HepG2 (cell line): ENCODE data around the gene PCDHA12. TPM values are rescaled to one million over a fixed set of nuclear protein-coding genes. Genes with fewer than 3 reads are reported as not detected.

ENCODE experiments used
- ATAC-seq: fragments of 200-7000 bp; cut with Tn5 transposase; 3 replicates; pipeline ENCODE4 v1.9.1; 2020; ENCODE audit warnings: mild to moderate bottlenecking, moderate library complexity
- BruUV-seq: library from RNA; stranded (reverse); fragments of 400-500 nt; replicated peaks from 2 replicates; lab custom pipeline; 2021; lab: Mats Ljungman, UMichigan
- CTCF ChIA-PET: fragments of 300-600 bp; formaldehyde crosslinking; extraction: SDS; loops from one replicate; lab custom pipeline; 2021; ENCODE audit warnings: low total read pairs, inconsistent platforms, low intra/inter-chr PET ratio; lab: Yijun Ruan, JAX
- POLR2A ChIA-PET: fragments of 350-600 bp; sonication (Branson Sonifier 250); formaldehyde crosslinking; loops from one replicate; lab custom pipeline; 2020; ENCODE audit warnings: antibody characterized with exemption, inconsistent platforms; lab: Yijun Ruan, JAX
- DNase-seq: peaks from one replicate; pipeline ENCODE4 v3.0.0-alpha.2; 2015; ENCODE audit warnings: low spot score
- FAIRE-seq: peaks from 3 replicates; lab custom pipeline; 2011; peaks lifted over from hg19 to GRCh38; lab: Jason Lieb, UNC
- H2AFZ ChIP-seq: one replicate; pipeline ENCODE4 v1.6.1; 2011; ENCODE audit warnings: low read length, inconsistent platforms
- H3K27ac ChIP-seq: fragments of 300-600 bp; 3 replicates; pipeline ENCODE4 v1.8.0; 2011; ENCODE audit warnings: mixed run types, mild to moderate bottlenecking, mixed read lengths, low read length, inconsistent platforms; ENCODE audit not compliant: insufficient read depth; ENCODE audit errors: extremely low read length
- H3K27me3 ChIP-seq, 2 experiments: fragments of 200-600 bp in 1 of 2; 2 replicates in 1 of 2; 3 replicates in 1 of 2; pipeline versions ENCODE4 v1.6.0 to v1.8.0; 2011; ENCODE audit warnings: low read length in 2 of 2, mild to moderate bottlenecking in 2 of 2, moderate library complexity in 2 of 2, inconsistent platforms in 1 of 2; ENCODE audit not compliant: insufficient read depth in 2 of 2, control insufficient read depth in 1 of 2
- H3K36me3 ChIP-seq, 2 experiments: fragments of 200-600 bp in 1 of 2; replicated peaks in 1 of 2; 2 replicates in 1 of 2; 3 replicates in 1 of 2; pipeline versions ENCODE4 v1.5.1 to v1.8.0; 2011; ENCODE audit warnings: low read length in 2 of 2, inconsistent platforms in 1 of 2; ENCODE audit not compliant: insufficient read depth in 2 of 2, control insufficient read depth in 1 of 2
- H3K4me1 ChIP-seq: 2 replicates; pipeline ENCODE4 v1.5.1; 2012; ENCODE audit warnings: low read length, inconsistent platforms; ENCODE audit not compliant: insufficient read depth
- H3K4me2 ChIP-seq: 2 replicates; pipeline ENCODE4 v1.6.0; 2011; ENCODE audit warnings: low read depth, low read length, inconsistent platforms
- H3K4me3 ChIP-seq, 3 experiments: fragments of 200-600 bp in 1 of 3; sonication (generic), shearing (Covaris generic) in 1 of 3; replicated peaks in 1 of 3; 2 replicates each; pipeline ENCODE4 v1.5.1; 2011 to 2016; ENCODE audit warnings: low read length in 3 of 3, inconsistent platforms in 2 of 3, low read depth in 2 of 3, mild to moderate bottlenecking in 2 of 3, control low read depth in 1 of 3, mixed read lengths in 1 of 3; ENCODE audit not compliant: insufficient read depth in 1 of 3
- H3K79me2 ChIP-seq: one replicate; pipeline ENCODE4 v1.6.1; 2011; ENCODE audit warnings: low read length, inconsistent platforms; ENCODE audit not compliant: insufficient read depth
- H3K9ac ChIP-seq: 2 replicates; pipeline ENCODE4 v1.6.0; 2011; ENCODE audit warnings: mild to moderate bottlenecking, low read depth, low read length, inconsistent platforms; ENCODE audit not compliant: insufficient read depth
- H3K9me3 ChIP-seq: 2 replicates; pipeline ENCODE4 v1.5.1; 2012; ENCODE audit warnings: mild to moderate bottlenecking, low read length
- H4K20me1 ChIP-seq: 2 replicates; pipeline ENCODE4 v1.6.0; 2011; ENCODE audit warnings: inconsistent platforms, mild to moderate bottlenecking, low read length, moderate library complexity; ENCODE audit not compliant: insufficient read depth
- FOXC1 ChIP-seq: sonication (generic); formaldehyde crosslinking; IDR thresholded peaks from 2 replicates; pipeline ENCODE4 v1.8.0; 2022; ENCODE audit warnings: mild to moderate bottlenecking, missing genetic modification reagents, borderline replicate concordance
- KDM4B ChIP-seq: sonication (generic); formaldehyde crosslinking; IDR thresholded peaks from 2 replicates; pipeline ENCODE4 v1.4.0; 2020; ENCODE audit warnings: missing genetic modification reagents
- NR2F1 ChIP-seq, 2 experiments: fragments of 450-650 bp in 1 of 2; formaldehyde crosslinking in 1 of 2; IDR thresholded peaks; 2 replicates each; pipeline versions ENCODE4 v1.5.0 to v1.6.1; 2016 to 2020; ENCODE audit warnings: mild to moderate bottlenecking in 1 of 2, missing compliant biosample characterization in 1 of 2, missing genetic modification reagents in 1 of 2, moderate library complexity in 1 of 2
- REL ChIP-seq: sonication (generic); formaldehyde crosslinking; conservative IDR thresholded peaks from 2 replicates; pipeline ENCODE4 v1.8.0; 2022; ENCODE audit warnings: mild to moderate bottlenecking, missing genetic modification reagents, moderate library complexity
- TARDBP ChIP-seq: sonication (generic); formaldehyde crosslinking; IDR thresholded peaks from 2 replicates; pipeline ENCODE4 v1.8.0; 2022; ENCODE audit warnings: mild to moderate bottlenecking, missing genetic modification reagents
- ZBTB2 ChIP-seq: sonication (generic); formaldehyde crosslinking; IDR thresholded peaks from 2 replicates; pipeline ENCODE4 v1.8.0; 2022; ENCODE audit warnings: low read depth, missing genetic modification reagents
- ZNF124 ChIP-seq: sonication (generic); formaldehyde crosslinking; IDR thresholded peaks from 2 replicates; pipeline ENCODE4 v1.4.0; 2020; ENCODE audit warnings: missing genetic modification reagents
- ZNF253 ChIP-seq: sonication (generic); formaldehyde crosslinking; IDR thresholded peaks from 2 replicates; pipeline ENCODE4 v1.8.0; 2022; ENCODE audit warnings: mild to moderate bottlenecking, missing genetic modification reagents, borderline replicate concordance
- ZNF354B ChIP-seq: sonication (generic); formaldehyde crosslinking; IDR thresholded peaks from 2 replicates; pipeline ENCODE4 v1.8.0; 2022; ENCODE audit warnings: mild to moderate bottlenecking, missing genetic modification reagents
- ZNF513 ChIP-seq: sonication (generic); formaldehyde crosslinking; conservative IDR thresholded peaks from 2 replicates; pipeline ENCODE4 v1.5.0; 2020; ENCODE audit warnings: missing genetic modification reagents
- ZNF878 ChIP-seq: sonication (generic); formaldehyde crosslinking; IDR thresholded peaks from 2 replicates; pipeline ENCODE4 v1.8.1; 2023; ENCODE audit warnings: mild to moderate bottlenecking, missing genetic modification reagents, moderate library complexity
- ZSCAN12 ChIP-seq: sonication (generic); formaldehyde crosslinking; IDR thresholded peaks from 2 replicates; pipeline ENCODE4 v1.9.0; 2021; ENCODE audit warnings: mild to moderate bottlenecking, missing genetic modification reagents
- WGBS: methylation state at CpG from one replicate; pipeline ENCODE4 v1.1.6; 2017; ENCODE audit warnings: low lambda C conversion rate; 5-methylcytosine and 5-hydroxymethylcytosine counted together
- in situ Hi-C: cut with HindIII; loops from 2 replicates; pipeline ENCODE4 v1.10.0; 2017; ENCODE audit warnings: low pct_unique_long_range_greater_than_20kb; ENCODE audit not compliant: extremely low pct_ligation_motif_present
- intact Hi-C: fragments of 100-400 bp; cut with micrococcal nuclease; formaldehyde crosslinking; loops from one replicate; pipeline ENCODE4 v1.10.0; 2022; ENCODE audit not compliant: unreplicated experiment
- polyA plus RNA-seq, 8 experiments: library from polyadenylated mRNA; depleted of rRNA in 3 of 8; stranded (reverse) in 7 of 8; unstranded in 1 of 8; fragments of >200 nt; fragmentation: Illumina TruSeq in 4 of 8; extraction: Trizol in 4 of 8; gene quantifications; 2 replicates each; pipeline versions ENCODE4 v1.2.1 to v1.2.3, GENCODE V29; 2011 to 2016; ENCODE audit warnings: low read depth in 4 of 8, missing spikeins in 1 of 8, mixed read lengths in 1 of 8; ENCODE audit not compliant: insufficient read depth in 1 of 8
- total RNA-seq, 5 experiments: library from RNA; depleted of rRNA; stranded (reverse); fragments of >200 nt; fragmentation: Illumina TruSeq; extraction: Trizol; gene quantifications; 2 replicates each; pipeline ENCODE4 v1.2.3, GENCODE V29; 2016; ENCODE audit warnings: low read depth in 1 of 5
- TF ChIP-seq, protein P1 (sequence below): sonication (generic); formaldehyde crosslinking; IDR thresholded peaks from 2 replicates; pipeline ENCODE4 v1.9.0; 2022; ENCODE audit warnings: low read depth, missing genetic modification reagents
- TF ChIP-seq, protein P2 (sequence below), 2 experiments: sonication (generic) in 1 of 2; formaldehyde crosslinking in 1 of 2; IDR thresholded peaks; 2 replicates each; pipeline versions ENCODE4 v1.4.0 to v1.6.1; 2016 to 2020; ENCODE audit warnings: borderline replicate concordance in 1 of 2, low read depth in 1 of 2, mild to moderate bottlenecking in 1 of 2, missing genetic modification reagents in 1 of 2

Gene PCDHA12
- total and polyA plus RNA-seq, 2 of the 13 experiments (the other 11 are each of a cell fraction or from before 2014, with no cell fraction given), result not detected

DNA sequence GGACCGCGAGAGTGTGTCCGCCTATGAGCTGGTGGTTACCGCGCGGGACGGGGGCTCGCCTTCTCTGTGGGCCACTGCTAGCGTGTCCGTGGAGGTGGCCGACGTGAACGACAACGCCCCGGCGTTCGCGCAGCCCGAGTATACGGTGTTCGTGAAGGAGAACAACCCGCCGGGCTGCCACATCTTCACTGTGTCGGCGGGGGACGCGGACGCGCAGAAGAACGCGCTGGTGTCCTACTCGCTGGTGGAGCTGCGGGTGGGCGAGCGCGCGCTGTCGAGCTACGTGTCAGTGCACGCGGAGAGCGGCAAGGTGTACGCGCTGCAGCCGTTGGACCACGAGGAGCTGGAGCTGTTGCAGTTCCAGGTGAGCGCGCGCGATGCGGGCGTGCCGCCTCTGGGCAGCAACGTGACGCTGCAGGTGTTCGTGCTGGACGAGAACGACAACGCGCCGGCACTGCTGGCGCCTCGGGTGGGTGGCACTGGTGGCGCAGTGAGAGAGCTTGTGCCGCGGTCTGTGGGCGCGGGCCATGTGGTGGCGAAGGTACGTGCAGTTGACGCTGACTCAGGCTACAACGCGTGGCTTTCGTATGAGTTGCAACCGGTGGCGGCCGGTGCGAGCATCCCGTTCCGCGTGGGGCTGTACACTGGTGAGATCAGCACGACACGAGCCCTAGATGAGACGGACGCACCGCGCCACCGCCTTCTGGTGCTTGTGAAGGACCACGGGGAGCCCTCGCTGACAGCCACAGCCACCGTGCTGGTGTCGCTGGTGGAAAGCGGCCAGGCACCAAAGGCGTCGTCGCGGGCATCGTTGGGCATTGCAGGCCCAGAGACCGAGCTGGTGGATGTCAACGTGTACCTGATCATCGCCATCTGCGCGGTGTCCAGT, 39.2 kb upstream of the PCDHA12 start:
- H3K4me1 ChIP-seq, result no peaks in the 10 kb centered on the region
- H3K4me2 ChIP-seq, result no peak overlapping the region
- ChIA-PET CTCF (no interaction called here), POLR2A (no interaction called here)
- H4K20me1 ChIP-seq, result no peaks in the 10 kb centered on the region
- H3K27ac ChIP-seq, result no peak overlapping the region
- 90% methylated on average over 83 of the region's 103 CpGs for WGBS
- no peaks in the 10 kb centered on the region for H3K79me2 ChIP-seq
- in situ Hi-C loops, result no loop called here
- FAIRE-seq (no peak), DNase-seq (no peak), ATAC-seq (no peak)
- BruUV-seq, result no TSS peak
- H2AFZ ChIP-seq, result no peak overlapping the region
- no peaks in the 10 kb centered on the region for H3K36me3 ChIP-seq
- intact Hi-C loops, result no loop called here
- no peak overlapping the region for H3K4me3 ChIP-seq
- H3K9me3 ChIP-seq, result no peaks in the 10 kb centered on the region
- no peak overlapping the region for H3K9ac ChIP-seq
- no peaks in the 10 kb centered on the region for H3K27me3 ChIP-seq
- TF ChIP-seq ZBTB2 (no peak), KDM4B (no peak), REL (CRISPR knock-in tag) (no peak), ZSCAN12 (CRISPR knock-in tag) (no peak), ZNF878 (CRISPR knock-in tag) (no peak), ZNF354B (CRISPR knock-in tag) (no peak), ZNF253 (CRISPR knock-in tag) (no peak), NR2F1 (CRISPR knock-in tag; IDR thresholded peaks at IDR 0.05) (no peak), ZNF513 (CRISPR knock-in tag) (no peak), TARDBP (no peak), ZNF124 (CRISPR knock-in tag) (no peak), FOXC1 (CRISPR knock-in tag) (no peak)
- TF ChIP-seq, protein P1, sequence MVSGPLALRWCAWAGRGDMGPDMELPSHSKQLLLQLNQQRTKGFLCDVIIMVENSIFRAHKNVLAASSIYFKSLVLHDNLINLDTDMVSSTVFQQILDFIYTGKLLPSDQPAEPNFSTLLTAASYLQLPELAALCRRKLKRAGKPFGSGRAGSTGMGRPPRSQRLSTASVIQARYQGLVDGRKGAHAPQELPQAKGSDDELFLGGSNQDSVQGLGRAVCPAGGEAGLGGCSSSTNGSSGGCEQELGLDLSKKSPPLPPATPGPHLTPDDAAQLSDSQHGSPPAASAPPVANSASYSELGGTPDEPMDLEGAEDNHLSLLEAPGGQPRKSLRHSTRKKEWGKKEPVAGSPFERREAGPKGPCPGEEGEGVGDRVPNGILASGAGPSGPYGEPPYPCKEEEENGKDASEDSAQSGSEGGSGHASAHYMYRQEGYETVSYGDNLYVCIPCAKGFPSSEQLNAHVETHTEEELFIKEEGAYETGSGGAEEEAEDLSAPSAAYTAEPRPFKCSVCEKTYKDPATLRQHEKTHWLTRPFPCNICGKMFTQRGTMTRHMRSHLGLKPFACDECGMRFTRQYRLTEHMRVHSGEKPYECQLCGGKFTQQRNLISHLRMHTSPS (CRISPR knock-in tag), result no peak
- TF ChIP-seq, protein P2, sequence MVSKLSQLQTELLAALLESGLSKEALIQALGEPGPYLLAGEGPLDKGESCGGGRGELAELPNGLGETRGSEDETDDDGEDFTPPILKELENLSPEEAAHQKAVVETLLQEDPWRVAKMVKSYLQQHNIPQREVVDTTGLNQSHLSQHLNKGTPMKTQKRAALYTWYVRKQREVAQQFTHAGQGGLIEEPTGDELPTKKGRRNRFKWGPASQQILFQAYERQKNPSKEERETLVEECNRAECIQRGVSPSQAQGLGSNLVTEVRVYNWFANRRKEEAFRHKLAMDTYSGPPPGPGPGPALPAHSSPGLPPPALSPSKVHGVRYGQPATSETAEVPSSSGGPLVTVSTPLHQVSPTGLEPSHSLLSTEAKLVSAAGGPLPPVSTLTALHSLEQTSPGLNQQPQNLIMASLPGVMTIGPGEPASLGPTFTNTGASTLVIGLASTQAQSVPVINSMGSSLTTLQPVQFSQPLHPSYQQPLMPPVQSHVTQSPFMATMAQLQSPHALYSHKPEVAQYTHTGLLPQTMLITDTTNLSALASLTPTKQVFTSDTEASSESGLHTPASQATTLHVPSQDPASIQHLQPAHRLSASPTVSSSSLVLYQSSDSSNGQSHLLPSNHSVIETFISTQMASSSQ (IDR thresholded peaks at IDR 0.05; ENCODE audit: low read depth), result no peak
- TF ChIP-seq, protein P2 (CRISPR knock-in tag; IDR thresholded peaks at IDR 0.05; ENCODE audit: borderline replicate concordance), result no peak
